Fibroblast of the aortic adventitia (primary cell): ENCODE results near the gene MCOLN3. TPM values are rescaled to one million over a fixed set of nuclear protein-coding genes. Genes with fewer than 3 reads are reported as not detected.

Source experiments
- DNase-seq: peaks from one replicate; pipeline ENCODE4 v3.0.0-alpha.2; 2010; ENCODE audit warnings: low read depth
- H3K4me3 ChIP-seq: 2 replicates; pipeline ENCODE4 v1.5.1; 2011; ENCODE audit warnings: low read depth, mild to moderate bottlenecking, control low read depth, low read length, moderate library complexity
- CTCF ChIP-seq: IDR thresholded peaks from 2 replicates; pipeline ENCODE4 v1.5.1; 2011; ENCODE audit warnings: mild to moderate bottlenecking, low read length, control low read depth, inconsistent platforms; ENCODE audit not compliant: insufficient read depth
- total RNA-seq: library from RNA; depleted of rRNA; stranded (reverse); fragments of >200 nt; gene quantifications from 2 replicates; pipeline ENCODE4 v1.2.3, GENCODE V29; 2012; ENCODE audit warnings: low replicate concordance

Gene MCOLN3
- total RNA-seq, 1 donor, result 2.3 TPM

- DNase-seq, result no peak
- no peak overlapping the region for H3K4me3 ChIP-seq
- TF ChIP-seq CTCF, result no peak
Observed at GRCh38 chr1:85065550-85065949, 17.2 kb upstream of the MCOLN3 start.

- peak overlapping the region; percentile 76 for H3K4me3 ChIP-seq
- DNase-seq, result no peak
- no peak for TF ChIP-seq CTCF
Observed at GRCh38 chr1:85062425-85063026, 14.2 kb upstream of the MCOLN3 start.

GRCh38 chr1:85061711-85062424, 13.6 kb upstream of the MCOLN3 start:
- H3K4me3 ChIP-seq, result peak overlapping the region; percentile 76
- no peak for TF ChIP-seq CTCF
- peak; percentile 100 for DNase-seq

- no peak for TF ChIP-seq CTCF
- no peak overlapping the region for H3K4me3 ChIP-seq
- no peak for DNase-seq
Observed at GRCh38 chr1:85060038-85060437, 11.7 kb upstream of the MCOLN3 start.

- TF ChIP-seq CTCF, result no peak
- H3K4me3 ChIP-seq, result no peak overlapping the region
Observed at GRCh38 chr1:85059563-85059962, 11.3 kb upstream of the MCOLN3 start.

GRCh38 chr1:85058786-85059185, 10.5 kb upstream of the MCOLN3 start:
- DNase-seq, result peak; percentile 28
- H3K4me3 ChIP-seq, result no peak overlapping the region
- no peak for TF ChIP-seq CTCF

More at GRCh38 chr1:85059563-85059962, 11.3 kb upstream of the MCOLN3 start:
- DNase-seq, result no peak

- DNase-seq, result no peak
Observed at GRCh38 chr1:85058311-85058710, 10.0 kb upstream of the MCOLN3 start.

More at GRCh38 chr1:85058311-85058710, 10.0 kb upstream of the MCOLN3 start:
- TF ChIP-seq CTCF, result no peak
- no peak overlapping the region for H3K4me3 ChIP-seq
